ENCODE data around the gene CBX5.
A peak's percentile ranks its signal among the peaks of the same experiment; 100 is the strongest.
"Not testable (repeated sequence)": the region's sequence is repeated elsewhere in the genome, so short reads cannot be mapped to it uniquely, and the experiment has no call there.

Gene CBX5

DNA sequence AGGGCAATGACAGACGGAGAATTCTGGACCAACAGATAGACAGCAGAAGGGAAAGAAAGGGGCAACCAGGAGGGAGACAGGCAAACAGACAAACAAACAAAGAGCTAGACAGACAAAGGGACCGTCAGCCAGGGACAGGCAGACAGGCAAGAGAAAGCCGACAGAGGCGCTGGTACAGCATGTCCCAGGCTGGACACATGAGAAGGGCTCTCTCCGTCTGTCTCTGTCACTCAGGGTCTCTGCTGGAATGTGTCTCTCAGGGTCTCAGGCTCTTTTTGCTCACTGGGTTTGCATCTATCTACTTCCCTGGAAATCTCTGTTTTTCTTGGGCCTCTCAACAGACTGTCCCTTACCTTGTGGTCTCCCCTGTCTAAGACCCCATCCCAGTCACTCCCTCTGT, 82.9 kb downstream of the CBX5 start:
- no peak for DNase-seq (ENCODE audit: low read depth)

- DNase-seq (ENCODE audit: low read depth), result no peak
These were observed 83.5 kb downstream of the CBX5 start for GRCh38 chr12:54196396-54196795.

GRCh38 chr12:54195737-54196347, 84.1 kb downstream of the CBX5 start:
- no peak for DNase-seq (ENCODE audit: low read depth)

- no peak for DNase-seq (ENCODE audit: low read depth)
These were observed 84.7 kb downstream of the CBX5 start for GRCh38 chr12:54195080-54195736.

DNA sequence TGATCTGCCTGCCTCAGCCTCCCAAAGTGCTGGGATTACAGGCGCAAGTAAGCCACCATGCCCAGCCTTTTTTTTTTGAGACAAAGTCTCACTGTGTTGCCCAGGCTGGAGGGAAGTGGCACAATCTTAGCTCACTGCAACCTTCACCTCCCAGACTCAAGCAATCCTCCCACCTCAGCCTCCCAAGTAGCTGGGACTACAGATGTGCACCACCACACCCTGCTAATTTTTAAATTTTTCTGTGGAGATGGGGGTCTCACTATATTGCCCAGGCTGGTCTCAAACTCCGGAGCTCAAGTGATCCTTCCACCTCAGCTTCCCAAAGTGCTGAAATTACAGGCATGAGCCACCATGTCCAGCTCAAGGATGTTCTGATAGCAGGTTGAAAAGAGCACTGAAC, 85.3 kb downstream of the CBX5 start:
- DNase-seq (ENCODE audit: low read depth), result not testable (repeated sequence)

- DNase-seq (ENCODE audit: low read depth), result no peak
These were observed 86.5 kb downstream of the CBX5 start for GRCh38 chr12:54193434-54193833.

DNA sequence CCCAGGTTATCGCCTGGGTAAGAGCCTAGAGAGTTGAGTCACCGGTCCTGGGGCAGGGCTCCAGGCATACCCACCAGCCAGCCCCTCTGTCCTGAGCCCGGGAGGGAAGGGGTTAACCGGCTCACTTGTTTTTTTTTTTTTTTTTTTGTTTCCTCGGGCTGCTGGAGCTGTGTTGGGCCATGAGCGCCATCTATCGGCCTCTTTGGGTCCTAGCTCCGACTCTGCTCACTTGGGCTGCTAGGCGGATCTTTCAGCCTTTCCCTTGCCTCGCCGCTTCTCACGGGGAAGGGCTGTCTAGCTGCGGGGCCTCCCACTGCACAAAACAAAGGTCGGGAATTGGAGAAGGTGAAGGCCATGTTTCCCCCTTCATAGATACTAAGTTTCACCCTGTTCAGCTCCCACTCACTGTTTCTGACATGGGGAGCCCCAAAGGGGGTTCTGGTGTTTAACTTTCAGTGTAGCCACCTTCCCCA, 88.3 kb downstream of the CBX5 start:
- peak; percentile 64 for DNase-seq (ENCODE audit: low read depth)

DNA sequence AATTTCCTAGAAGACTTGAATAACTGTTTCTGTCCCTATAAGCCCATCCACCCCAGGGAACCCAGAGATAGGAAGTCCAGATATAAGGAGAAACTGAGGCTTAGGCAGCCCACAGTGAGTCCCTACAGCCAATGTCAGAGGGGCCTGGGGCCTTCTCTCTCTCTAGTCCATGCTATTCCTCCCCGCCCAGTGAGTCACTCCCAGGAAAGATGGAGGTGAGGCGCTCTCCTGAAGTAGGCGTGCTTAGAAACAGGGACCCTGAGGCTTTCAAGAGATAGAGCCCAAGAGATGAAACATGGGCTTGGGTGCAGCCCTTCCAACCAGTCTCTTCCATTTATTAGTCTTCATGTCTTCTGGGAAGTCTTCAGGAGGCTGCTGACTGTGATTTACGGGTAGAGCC, 88.8 kb downstream of the CBX5 start:
- DNase-seq (ENCODE audit: low read depth), result no peak

- DNase-seq (ENCODE audit: low read depth), result no peak
These were observed 90.8 kb downstream of the CBX5 start for GRCh38 chr12:54189198-54189539.

DNA sequence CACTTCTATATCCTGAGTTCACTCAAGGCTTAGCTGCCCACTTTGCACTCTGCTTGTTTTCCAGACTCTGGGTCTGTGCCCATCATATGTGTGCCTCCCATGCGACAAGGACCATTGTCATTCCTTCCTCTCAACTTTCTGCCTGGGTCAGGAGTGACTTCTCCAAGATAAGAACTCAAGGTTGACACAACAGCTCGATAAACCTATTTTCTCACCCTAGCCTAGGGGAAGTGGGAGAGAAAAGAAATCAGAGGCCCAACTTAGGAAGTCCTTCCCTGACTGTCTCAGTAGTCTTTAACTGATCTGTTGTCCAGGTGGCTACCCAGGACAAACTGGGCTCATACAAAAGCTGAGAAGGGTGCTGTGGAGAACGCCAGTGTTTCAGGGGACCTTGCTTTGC, 92.8 kb downstream of the CBX5 start:
- DNase-seq (ENCODE audit: low read depth), result no peak

GRCh38 chr12:54185919-54186318, 94.0 kb downstream of the CBX5 start:
- no peak for DNase-seq (ENCODE audit: low read depth)

GRCh38 chr12:54185297-54185696, 94.6 kb downstream of the CBX5 start:
- DNase-seq (ENCODE audit: low read depth), result not testable (repeated sequence)

GRCh38 chr12:54184024-54184805, 95.7 kb downstream of the CBX5 start:
- DNase-seq (ENCODE audit: low read depth), result no peak

- no peak for DNase-seq (ENCODE audit: low read depth)
These were observed 96.9 kb downstream of the CBX5 start for GRCh38 chr12:54182981-54183380.

GRCh38 chr12:54182086-54182485, 97.8 kb downstream of the CBX5 start:
- no peak for DNase-seq (ENCODE audit: low read depth)

All from activated T-helper 9 cell treated with anti-CD3 and anti-CD28 coated beads, Interleukin-2, amount 50 U/mL, for 16 hours (primary cell).